Stimulated activated naive B cell treated with anti-CD40 and anti-IgM and Interleukin-4, amounts not matched to agents 10 μg/mL and 1 μg/mL and 100 μg/mL, for 72 hours (primary cell): ENCODE measurements around the gene ANAPC10.
"Not testable (repeated sequence)": the region's sequence is repeated elsewhere in the genome, so short reads cannot be mapped to it uniquely, and the experiment has no call there.

Source experiments
- ATAC-seq, 2 donors: fragments of 150-1000 bp; cut with Tn5 transposase; replicated peaks; 2 replicates each; pipeline ENCODE4 v1.10.0; 2021; ENCODE audit warnings: moderate library complexity in 1 of 2
- DNase-seq: peaks from one replicate; pipeline ENCODE4 v3.0.0; 2021
- H3K27ac Mint-ChIP-seq: one replicate; pipeline ENCODE4 v1.8.0; 2022; ENCODE audit warnings: mild to moderate bottlenecking, mixed read lengths
- H3K27me3 Mint-ChIP-seq, 2 donors: one replicate each; pipeline ENCODE4 v1.8.0; 2022; ENCODE audit warnings: mixed read lengths in 2 of 2
- H3K36me3 Mint-ChIP-seq, 2 donors: one replicate each; pipeline ENCODE4 v1.8.0; 2022; ENCODE audit warnings: mixed read lengths in 2 of 2, mild to moderate bottlenecking in 1 of 2
- H3K4me1 Mint-ChIP-seq, 2 donors: one replicate each; pipeline ENCODE4 v1.8.0; 2022; ENCODE audit warnings: mixed read lengths in 2 of 2, mild to moderate bottlenecking in 1 of 2
- H3K4me3 Mint-ChIP-seq, 2 donors: one replicate each; pipeline ENCODE4 v1.8.0; 2022; ENCODE audit warnings: mild to moderate bottlenecking in 2 of 2, mixed read lengths in 2 of 2, moderate library complexity in 1 of 2
- H3K9me3 Mint-ChIP-seq, 2 donors: one replicate each; pipeline ENCODE4 v1.8.0; 2022; ENCODE audit warnings: mixed read lengths in 2 of 2, mild to moderate bottlenecking in 1 of 2

Gene ANAPC10

GRCh38 chr4:145011636-145012035 lies 86.4 kb downstream of the ANAPC10 start:
- DNase-seq = no peak
- Mint-ChIP-seq H3K27ac (no peak overlapping the region), H3K4me3 (no peak overlapping the region), H3K9me3 (peaks cover 0 to 9% of the 10 kb centered on the region in 2 donors), H3K4me1 (peaks cover 28 to 46% of the 10 kb centered on the region in 2 donors), H3K36me3 (peaks cover 50 to 72% of the 10 kb centered on the region in 2 donors), H3K27me3 (no peaks in the 10 kb centered on the region)
- ATAC-seq = no peak

GRCh38 chr4:145010315-145010714 lies 87.7 kb downstream of the ANAPC10 start:
- Mint-ChIP-seq H3K4me1 (peaks cover 28 to 46% of the 10 kb centered on the region in 2 donors), H3K36me3 (peaks cover 46 to 69% of the 10 kb centered on the region in 2 donors)
- H3K9me3 Mint-ChIP-seq = not testable (repeated sequence)

GRCh38 chr4:145003675-145004074 lies 94.3 kb downstream of the ANAPC10 start:
- Mint-ChIP-seq H3K27me3 (no peaks in the 10 kb centered on the region), H3K4me1 (peaks cover 16 to 37% of the 10 kb centered on the region in 2 donors), H3K9me3 (peaks cover 5 to 12% of the 10 kb centered on the region in 2 donors), H3K4me3 (no peak overlapping the region), H3K27ac (no peak overlapping the region), H3K36me3 (peaks cover 41 to 72% of the 10 kb centered on the region in 2 donors)
- DNase-seq (no peak), ATAC-seq (no peak)

More at GRCh38 chr4:145010315-145010714, 87.7 kb downstream of the ANAPC10 start:
- H3K4me3 Mint-ChIP-seq, DNase-seq, ATAC-seq, H3K27me3 Mint-ChIP-seq, H3K27ac Mint-ChIP-seq: not testable (repeated sequence)

- Mint-ChIP-seq H3K9me3 (peaks cover 10 to 23% of the 10 kb centered on the region in 2 donors), H3K27me3 (no peaks in the 10 kb centered on the region), H3K4me1 (peaks cover 14 to 28% of the 10 kb centered on the region in 2 donors), H3K4me3 (no peak overlapping the region), H3K36me3 (peaks cover 45 to 73% of the 10 kb centered on the region in 2 donors), H3K27ac (no peak overlapping the region)
- no peak for DNase-seq
- ATAC-seq = no peak
Observed at GRCh38 chr4:145001635-145002034, 96.4 kb downstream of the ANAPC10 start.

- not testable (repeated sequence) for DNase-seq, H3K27me3 Mint-ChIP-seq, H3K27ac Mint-ChIP-seq, H3K4me3 Mint-ChIP-seq, ATAC-seq
- Mint-ChIP-seq H3K4me1 (peaks cover 16 to 28% of the 10 kb centered on the region in 2 donors), H3K9me3 (peaks cover 10 to 25% of the 10 kb centered on the region in 2 donors), H3K36me3 (peaks cover 52 to 76% of the 10 kb centered on the region in 2 donors)
Observed at GRCh38 chr4:145000656-145001055, 97.3 kb downstream of the ANAPC10 start.

- no peak overlapping the region for H3K4me3 Mint-ChIP-seq
- DNase-seq (no peak), ATAC-seq (no peak)
- no peaks in the 10 kb centered on the region for H3K27me3 Mint-ChIP-seq
- peaks cover 0 to 2% of the 10 kb centered on the region in 2 donors for H3K9me3 Mint-ChIP-seq
- H3K36me3 Mint-ChIP-seq = peaks cover 17 to 39% of the 10 kb centered on the region in 2 donors
- peaks cover 0 to 2% of the 10 kb centered on the region in 2 donors for H3K4me1 Mint-ChIP-seq
- no peak overlapping the region for H3K27ac Mint-ChIP-seq
Observed at GRCh38 chr4:144989306-144989705, 108.7 kb downstream of the ANAPC10 start.

GRCh38 chr4:144985531-144985930 lies 112.5 kb downstream of the ANAPC10 start:
- ATAC-seq (no peak), DNase-seq (no peak)
- Mint-ChIP-seq H3K9me3 (peaks cover 6 to 8% of the 10 kb centered on the region in 2 donors), H3K36me3 (peaks cover 6 to 29% of the 10 kb centered on the region in 2 donors), H3K4me1 (no peaks in the 10 kb centered on the region), H3K27ac (no peak overlapping the region), H3K4me3 (no peak overlapping the region), H3K27me3 (no peaks in the 10 kb centered on the region)

GRCh38 chr4:144985014-144985413 lies 113.0 kb downstream of the ANAPC10 start:
- no peak for ATAC-seq
- Mint-ChIP-seq H3K27me3 (no peaks in the 10 kb centered on the region), H3K9me3 (peaks cover 10 to 12% of the 10 kb centered on the region in 2 donors), H3K36me3 (peaks cover 4 to 29% of the 10 kb centered on the region in 2 donors), H3K27ac (no peak overlapping the region), H3K4me1 (no peaks in the 10 kb centered on the region), H3K4me3 (no peak overlapping the region)
- DNase-seq = no peak

- DNase-seq = no peak
- Mint-ChIP-seq H3K4me3 (no peak overlapping the region), H3K27me3 (no peaks in the 10 kb centered on the region), H3K27ac (no peak overlapping the region), H3K9me3 (peaks cover 14 to 15% of the 10 kb centered on the region in 2 donors), H3K4me1 (no peaks in the 10 kb centered on the region), H3K36me3 (peaks cover 4 to 25% of the 10 kb centered on the region in 2 donors)
- no peak for ATAC-seq
Observed at GRCh38 chr4:144984241-144984640, 113.8 kb downstream of the ANAPC10 start.

- H3K27me3 Mint-ChIP-seq = no peaks in the 10 kb centered on the region
- no peak overlapping the region for H3K4me3 Mint-ChIP-seq
- no peak overlapping the region for H3K27ac Mint-ChIP-seq
- ATAC-seq = no peak
- no peaks in the 10 kb centered on the region for H3K4me1 Mint-ChIP-seq
- H3K36me3 Mint-ChIP-seq = peaks cover 0 to 5% of the 10 kb centered on the region in 2 donors
- H3K9me3 Mint-ChIP-seq = peaks cover 12 to 13% of the 10 kb centered on the region in 2 donors
- no peak for DNase-seq
Observed at GRCh38 chr4:144975718-144976117, 122.3 kb downstream of the ANAPC10 start.

- DNase-seq (no peak), ATAC-seq (peak in 1 of 2 donors; percentile 23)
- H3K9me3 Mint-ChIP-seq = peaks cover 4 to 5% of the 10 kb centered on the region in 2 donors
- no peaks in the 10 kb centered on the region for H3K4me1 Mint-ChIP-seq
- no peaks in the 10 kb centered on the region for H3K27me3 Mint-ChIP-seq
- H3K27ac Mint-ChIP-seq = no peak overlapping the region
- H3K4me3 Mint-ChIP-seq = no peak overlapping the region
- peaks cover 0 to 2% of the 10 kb centered on the region in 2 donors for H3K36me3 Mint-ChIP-seq
Observed at GRCh38 chr4:144970597-144970996, 127.4 kb downstream of the ANAPC10 start.

GRCh38 chr4:144969821-144970220 lies 128.2 kb downstream of the ANAPC10 start:
- no peaks in the 10 kb centered on the region for H3K27me3 Mint-ChIP-seq
- peaks cover 1 to 6% of the 10 kb centered on the region in 2 donors for H3K9me3 Mint-ChIP-seq
- H3K36me3 Mint-ChIP-seq = peaks cover 3% of the 10 kb centered on the region in 2 donors
- no peak overlapping the region for H3K4me3 Mint-ChIP-seq
- ATAC-seq (no peak), DNase-seq (no peak)
- no peak overlapping the region for H3K27ac Mint-ChIP-seq
- H3K4me1 Mint-ChIP-seq = no peaks in the 10 kb centered on the region

GRCh38 chr4:144968606-144969005 lies 129.4 kb downstream of the ANAPC10 start:
- ATAC-seq = no peak
- no peaks in the 10 kb centered on the region for H3K4me1 Mint-ChIP-seq

GRCh38 chr4:144967161-144967560 lies 130.8 kb downstream of the ANAPC10 start:
- H3K27me3 Mint-ChIP-seq = no peaks in the 10 kb centered on the region
- H3K36me3 Mint-ChIP-seq = peaks cover 3% of the 10 kb centered on the region in 2 donors
- no peak overlapping the region for H3K4me3 Mint-ChIP-seq
- H3K4me1 Mint-ChIP-seq = no peaks in the 10 kb centered on the region
- ATAC-seq (no peak), DNase-seq (no peak)
- H3K9me3 Mint-ChIP-seq = peaks cover 0 to 6% of the 10 kb centered on the region in 2 donors
- H3K27ac Mint-ChIP-seq = no peak overlapping the region

More at GRCh38 chr4:144968606-144969005, 129.4 kb downstream of the ANAPC10 start:
- DNase-seq = no peak
- no peak overlapping the region for H3K4me3 Mint-ChIP-seq
- no peaks in the 10 kb centered on the region for H3K27me3 Mint-ChIP-seq
- H3K36me3 Mint-ChIP-seq = peaks cover 3% of the 10 kb centered on the region in 2 donors
- H3K27ac Mint-ChIP-seq = no peak overlapping the region
- H3K9me3 Mint-ChIP-seq = peaks cover 0 to 6% of the 10 kb centered on the region in 2 donors

GRCh38 chr4:144962300-144962699 lies 135.7 kb downstream of the ANAPC10 start:
- ATAC-seq (no peak), DNase-seq (no peak)
- Mint-ChIP-seq H3K4me3 (no peak overlapping the region), H3K9me3 (peaks cover 24 to 26% of the 10 kb centered on the region in 2 donors), H3K27me3 (peaks cover 6 to 7% of the 10 kb centered on the region in 2 donors), H3K36me3 (peaks cover 6 to 9% of the 10 kb centered on the region in 2 donors), H3K27ac (no peak overlapping the region), H3K4me1 (no peaks in the 10 kb centered on the region)
